A549 (cell line): ENCODE measurements around the gene PCED1B. TPM values are rescaled to one million over a fixed set of nuclear protein-coding genes. Genes with fewer than 3 reads are reported as not detected.

Experiments used
- ATAC-seq, 2 experiments: fragments of 200-7000 bp in 1 of 2; fragments of >200 bp in 1 of 2; cut with Nextera tagmentation in 1 of 2; cut with Tn5 transposase in 1 of 2; 3 replicates each; pipeline versions ENCODE4 v1.8.0 to v1.9.1; 2018 to 2020; ENCODE audit warnings: mild to moderate bottlenecking in 1 of 2, moderate library complexity in 1 of 2
- CTCF ChIA-PET: fragments of 300-600 bp; sonication (Branson Sonifier 250); formaldehyde crosslinking; extraction: SDS; loops from one replicate; lab custom pipeline; 2021; ENCODE audit warnings: antibody characterized with exemption, inconsistent platforms; lab: Yijun Ruan, JAX
- POLR2A ChIA-PET: fragments of 350-600 bp; formaldehyde crosslinking; extraction: SDS; loops from one replicate; lab custom pipeline; 2021; ENCODE audit warnings: antibody characterized with exemption, inconsistent platforms; lab: Yijun Ruan, JAX
- DNase-seq, 2 experiments: peaks; one replicate each; pipeline versions ENCODE4 v3.0.0 to v3.0.0-alpha.2; 2011 to 2016; ENCODE audit warnings: low read depth in 1 of 2, low spot score in 1 of 2
- FAIRE-seq: peaks from 2 replicates; lab custom pipeline; 2011; peaks lifted over from hg19 to GRCh38; lab: Jason Lieb, UNC
- H3K27ac ChIP-seq, 2 experiments: fragments of >200 bp; sonication (Bioruptor Twin); formaldehyde crosslinking; 3 replicates each; pipeline ENCODE4 v1.5.1; 2016 to 2017
- H3K4me1 ChIP-seq: fragments of >200 bp; sonication (Bioruptor Twin); formaldehyde crosslinking; 3 replicates; pipeline ENCODE4 v1.6.1; 2016
- H3K4me2 ChIP-seq: fragments of >200 bp; sonication (Bioruptor Twin); formaldehyde crosslinking; 3 replicates; pipeline ENCODE4 v1.6.1; 2016
- H3K4me3 ChIP-seq: fragments of >200 bp; sonication (Bioruptor Twin); formaldehyde crosslinking; 3 replicates; pipeline ENCODE4 v1.5.1; 2016
- H3K9me3 ChIP-seq: fragments of >200 bp; sonication (Bioruptor Twin); formaldehyde crosslinking; 3 replicates; pipeline ENCODE4 v1.6.1; 2016
- BHLHE40 ChIP-seq: IDR thresholded peaks from 2 replicates; pipeline ENCODE4 v1.6.1; 2012; ENCODE audit warnings: low read depth, low read length, inconsistent platforms
- CBX2 ChIP-seq: fragments of 200-600 bp; sonication (generic); IDR thresholded peaks from 2 replicates; pipeline ENCODE4 v1.6.1; 2016; ENCODE audit warnings: low read depth, mild to moderate bottlenecking, borderline replicate concordance
- CHD2 ChIP-seq: fragments of 150-350 bp; IDR thresholded peaks from 2 replicates; pipeline ENCODE4 v1.6.1; 2014; ENCODE audit warnings: low read length; ENCODE audit not compliant: partially characterized antibody
- EHMT2 ChIP-seq: fragments of 200-600 bp; sonication (generic); IDR thresholded peaks from 2 replicates; pipeline ENCODE4 v1.6.1; 2016; ENCODE audit warnings: antibody characterized with exemption, low read depth, mild to moderate bottlenecking, moderate library complexity
- EP300 ChIP-seq, 2 experiments: fragments of >200 bp; sonication (Bioruptor Twin); formaldehyde crosslinking; IDR thresholded peaks; 2 replicates in 1 of 2; 3 replicates in 1 of 2; pipeline ENCODE4 v1.6.1; 2016 to 2017
- ESRRA ChIP-seq: fragments of 150-350 bp; IDR thresholded peaks from 2 replicates; pipeline ENCODE4 v1.6.1; 2014; ENCODE audit warnings: mild to moderate bottlenecking, low read length, borderline replicate concordance
- HOXA7 ChIP-seq: fragments of 250-450 bp; sonication (Bioruptor Pico); IDR thresholded peaks from 2 replicates; pipeline ENCODE4 v1.5.0; 2020; ENCODE audit warnings: mild to moderate bottlenecking, moderate library complexity
- PBX3 ChIP-seq: IDR thresholded peaks from 2 replicates; pipeline ENCODE4 v1.6.1; 2012
- RARB ChIP-seq: fragments of 250-450 bp; sonication (Bioruptor Pico); IDR thresholded peaks from 2 replicates; pipeline ENCODE4 v1.8.0; 2021; ENCODE audit warnings: mild to moderate bottlenecking, moderate library complexity
- REST ChIP-seq: fragments of 200-600 bp; sonication (generic); IDR thresholded peaks from 2 replicates; pipeline ENCODE4 v1.6.1; 2016; ENCODE audit warnings: antibody characterized with exemption, mild to moderate bottlenecking, moderate library complexity
- RFX5 ChIP-seq: fragments of 450-650 bp; IDR thresholded peaks from 2 replicates; pipeline ENCODE4 v1.7.1; 2014; ENCODE audit warnings: antibody characterized with exemption, mild to moderate bottlenecking, moderate library complexity
- SREBF2 ChIP-seq: fragments of 450-650 bp; IDR thresholded peaks from 2 replicates; pipeline ENCODE4 v1.6.1; 2014; ENCODE audit warnings: mild to moderate bottlenecking, moderate library complexity
- USF2 ChIP-seq: fragments of 450-650 bp; IDR thresholded peaks from 2 replicates; pipeline ENCODE4 v1.6.1; 2014; ENCODE audit warnings: antibody characterized with exemption
- ZSCAN20 ChIP-seq: fragments of 250-450 bp; sonication (Bioruptor Pico); IDR thresholded peaks from 2 replicates; pipeline ENCODE4 v1.8.0; 2022; ENCODE audit warnings: mild to moderate bottlenecking, moderate library complexity
- WGBS: methylation state at CpG from one replicate; pipeline ENCODE4 v1.1.6; 2017; ENCODE audit errors: missing lambda C conversion rate; 5-methylcytosine and 5-hydroxymethylcytosine counted together
- polyA plus RNA-seq, 4 experiments: library from polyadenylated mRNA; depleted of rRNA in 3 of 4; stranded (reverse); fragments of >200 nt; fragmentation: RNase III in 1 of 4; extraction: RNeasy Plus Mini Kit Qiagen cat#74134 plus additional on column Dnase treatment in 1 of 4; gene quantifications; 2 replicates in 3 of 4; 3 replicates in 1 of 4; pipeline ENCODE4 v1.2.3, GENCODE V29; 2011 to 2017

The PCED1B gene
- polyA plus RNA-seq, 2 of the 4 experiments (the other 2 are of a cell fraction) = 74.6 to 108 TPM

- no peak for TF ChIP-seq REST
These were observed 62.0 kb downstream of the PCED1B start (continued) for GRCh38 chr12:47141459-47141858.

GRCh38 chr12:47144769-47145168, 65.3 kb downstream of the PCED1B start:
- WGBS = 56% methylated on average over 2 of the region's 2 CpGs
- Histone ChIP-seq H3K27ac (no peak overlapping the region), H3K9me3 (peaks cover 19% of the 10 kb centered on the region; the same call in 2 of the 3 replicates), H3K4me1 (no peaks in the 10 kb centered on the region), H3K4me2 (no peak overlapping the region), H3K4me3 (no peak overlapping the region)
- DNase-seq (no peak), ATAC-seq (no peak), FAIRE-seq (no peak)
- ChIA-PET POLR2A (no interaction called here), CTCF (interaction anchor here (0.6 to 0.9 kb wide), 3 partner anchors 20 to 542 kb away, joined by 3 read pairs; no protein-coding TSS in a partner anchor)
- TF ChIP-seq CBX2 (no peak), CHD2 (no peak), EHMT2 (no peak)

GRCh38 chr12:47145188-47145587, 65.8 kb downstream of the PCED1B start:
- FAIRE-seq = no peak
- TF ChIP-seq SREBF2 (no peak), ZSCAN20 (CRISPR knock-in tag) (no peak), BHLHE40 (no peak), ESRRA (no peak), RARB (CRISPR knock-in tag) (no peak)
- TF ChIP-seq, all 56 proteins: peak for 0
- Histone ChIP-seq H3K4me2 (no peak overlapping the region), H3K4me1 (no peaks in the 10 kb centered on the region), H3K9me3 (peaks cover 17% of the 10 kb centered on the region; the same call in 2 of the 3 replicates), H3K27ac (peak overlapping the region in 1 of 2 experiments; percentile 16; a peak in 1 of 6 replicates), H3K4me3 (no peak overlapping the region)
- ChIA-PET CTCF (interaction anchor here (0.6 to 0.9 kb wide), 3 partner anchors 19 to 541 kb away, joined by 3 read pairs; no protein-coding TSS in a partner anchor), POLR2A (no interaction called here)
- 84% methylated on average over 4 of the region's 4 CpGs for WGBS
- ATAC-seq (no peak), DNase-seq (no peak)

- H3K4me3 ChIP-seq = no peak overlapping the region
- H3K27ac ChIP-seq = no peak overlapping the region
- no peak overlapping the region for H3K4me2 ChIP-seq
- ATAC-seq (no peak), DNase-seq (no peak), FAIRE-seq (no peak)
- H3K9me3 ChIP-seq = peaks cover 11% of the 10 kb centered on the region; the same call in 2 of the 3 replicates
- POLR2A ChIA-PET = no interaction called here
- TF ChIP-seq HOXA7 (CRISPR knock-in tag) (no peak), CBX2 (no peak), SREBF2 (no peak), RFX5 (no peak), EP300 (IDR thresholded peaks at IDR 0.05) (no peak), PBX3 (no peak), USF2 (no peak)
- no peaks in the 10 kb centered on the region for H3K4me1 ChIP-seq
- WGBS = 94% methylated on average over 2 of the region's 2 CpGs
- CTCF ChIA-PET = no interaction called here
These were observed 68.3 kb downstream of the PCED1B start for GRCh38 chr12:47147739-47148138.
